ENCODE measurements around the gene CRYBB1. TPM values are rescaled to one million over a fixed set of nuclear protein-coding genes. Genes with fewer than 3 reads are reported as not detected.

Gene CRYBB1
- polyA plus RNA-seq, 1 donor, result 0.45 TPM

DNA sequence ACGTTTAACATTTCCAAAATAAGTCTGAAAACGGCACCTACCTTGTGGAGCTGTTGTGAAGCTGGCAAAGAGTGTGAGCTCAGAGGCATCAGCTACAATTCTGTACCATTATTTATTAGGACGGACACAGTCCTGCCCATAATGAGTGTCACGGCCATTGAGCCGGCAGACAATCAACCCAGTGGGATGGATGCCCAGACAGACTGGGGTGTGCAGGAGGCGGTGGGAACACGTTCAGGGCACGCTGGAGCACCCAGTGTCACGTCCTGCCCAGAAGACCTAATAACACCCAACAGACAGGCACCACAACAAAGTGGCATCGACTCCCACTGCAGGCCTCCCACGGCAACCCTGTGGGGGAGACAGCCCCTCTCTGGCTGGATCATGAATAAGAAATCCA is 62.3 kb downstream of the CRYBB1 start:
- DNase-seq, result no peak

- DNase-seq, result no peak
Observed at GRCh38 chr22:26554956-26555355, 62.9 kb downstream of the CRYBB1 start.

DNA sequence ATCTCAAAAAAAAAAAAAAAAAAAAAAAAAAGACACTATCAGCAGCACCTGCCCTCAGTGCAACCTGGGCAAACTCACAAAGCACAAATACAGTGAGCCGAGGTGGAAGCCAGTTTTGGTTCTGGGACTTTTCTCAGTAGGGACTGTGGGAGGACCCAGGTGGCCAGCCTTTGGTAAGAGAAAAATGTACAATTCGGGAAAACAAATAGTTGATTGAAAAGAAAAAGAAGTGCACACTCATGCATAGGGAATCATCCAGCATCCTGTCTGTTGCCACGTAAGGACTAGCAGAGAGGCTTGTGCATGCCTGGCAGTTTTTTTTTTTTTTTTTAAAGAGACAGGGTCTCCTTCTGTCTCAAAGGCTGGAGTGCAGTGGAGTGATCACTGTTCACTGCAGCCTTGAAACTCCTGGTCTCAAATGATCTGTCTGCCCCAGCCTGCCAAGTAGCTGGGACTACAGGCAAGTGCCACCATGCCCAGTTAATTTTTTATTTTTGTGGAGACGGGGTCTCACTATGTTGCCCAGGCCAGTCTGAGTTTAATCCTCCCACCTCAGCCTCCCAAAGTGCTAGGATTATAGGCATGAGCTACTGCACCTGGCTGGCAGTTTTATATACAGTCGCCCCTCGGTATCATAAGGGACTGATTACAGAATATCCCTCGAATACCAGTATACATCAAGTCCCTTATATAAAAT is 64.6 kb downstream of the CRYBB1 start:
- DNase-seq, result no peak

DNA sequence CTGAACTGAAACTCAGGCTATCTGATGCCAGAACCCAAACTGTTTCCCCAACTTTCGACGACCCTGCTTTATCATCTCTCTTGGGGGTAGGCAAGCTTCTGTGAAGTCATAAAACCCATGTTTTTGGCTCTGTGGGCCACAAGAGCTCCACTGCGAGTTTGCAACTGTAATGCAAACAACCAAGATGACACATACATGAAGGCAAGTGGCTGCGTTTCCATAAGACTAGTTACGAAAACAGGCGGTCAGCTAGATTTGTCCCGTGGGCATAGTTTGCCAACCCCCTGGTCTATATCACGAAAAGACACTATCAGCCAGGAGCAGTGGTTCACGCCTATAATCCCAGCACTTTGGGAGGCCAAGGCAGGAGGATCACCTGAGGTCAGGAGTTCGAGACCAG is 65.4 kb downstream of the CRYBB1 start:
- no peak for DNase-seq

GRCh38 chr22:26551568-26551967 is 66.3 kb downstream of the CRYBB1 start:
- DNase-seq, result no peak

DNA sequence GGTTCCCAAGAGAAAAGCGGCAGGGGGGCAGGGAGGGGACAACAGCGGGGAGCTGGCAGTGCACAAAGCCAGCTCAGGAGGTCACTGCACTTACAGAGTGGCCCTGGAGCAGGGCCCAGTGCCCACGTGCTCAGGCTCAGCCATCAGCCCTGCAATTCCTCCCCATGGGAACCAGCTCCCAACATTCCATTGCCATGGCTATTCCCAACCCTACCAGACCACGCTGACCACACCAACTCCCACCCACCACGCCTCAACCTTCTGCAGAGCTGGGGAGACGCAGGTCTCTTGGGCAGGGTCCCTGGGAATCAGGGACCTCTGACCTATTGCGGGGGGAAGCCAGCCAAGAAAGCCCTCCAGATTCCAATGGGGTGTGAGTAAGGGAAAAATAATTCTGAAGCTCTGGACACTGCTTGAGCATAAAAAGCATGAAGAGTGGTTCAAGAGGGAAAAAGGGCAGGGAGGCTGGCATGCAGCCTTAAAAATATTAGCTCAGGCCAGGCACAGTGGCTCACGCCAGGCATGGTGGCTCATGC is 67.3 kb downstream of the CRYBB1 start:
- DNase-seq, result no peak

- DNase-seq, result no peak
Observed at GRCh38 chr22:26549902-26550497, 67.8 kb downstream of the CRYBB1 start.

Other genes with a start within 250 kb of the CRYBB1 start
- gene ASPHD2, start 188.8 kb downstream of the CRYBB1 start, polyA plus RNA-seq (ENCODE audit: insufficient read length), result 4.4 TPM
- gene HPS4, start 134.2 kb downstream of the CRYBB1 start, polyA plus RNA-seq (ENCODE audit: insufficient read length), result 47.1 TPM
- gene SRRD, start 134.2 kb downstream of the CRYBB1 start, polyA plus RNA-seq (ENCODE audit: insufficient read length), result 39.4 TPM
- gene TFIP11, start 105.6 kb downstream of the CRYBB1 start, polyA plus RNA-seq (ENCODE audit: insufficient read length), result 45.6 TPM
- 26.7 TPM for gene TPST2, start 27.9 kb downstream of the CRYBB1 start, polyA plus RNA-seq (ENCODE audit: insufficient read length)
- not detected for gene CRYBA4, start 3.9 kb upstream of the CRYBB1 start, polyA plus RNA-seq (ENCODE audit: insufficient read length)
- 0.52 TPM for gene MIAT, start 39.6 kb upstream of the CRYBB1 start, polyA plus RNA-seq (ENCODE audit: insufficient read length)

All from left kidney (tissue), 2 donors.